H1 (cell line): ENCODE results near the gene KLK12. TPM values are rescaled to one million over a fixed set of nuclear protein-coding genes. Genes with fewer than 3 reads are reported as not detected.

Source experiments
- CTCF ChIA-PET: fragments of 300-600 bp; sonication (Branson Sonifier 250); formaldehyde crosslinking; loops from one replicate; lab custom pipeline; 2021; ENCODE audit not compliant: partially characterized antibody; lab: Charles Lee
- POLR2A ChIA-PET: fragments of 300-600 bp; sonication (Branson Sonifier 250); formaldehyde crosslinking; loops from one replicate; lab custom pipeline; 2021; ENCODE audit warnings: inconsistent platforms; ENCODE audit not compliant: partially characterized antibody; lab: Charles Lee
- DNase-seq, 2 experiments: peaks; one replicate each; pipeline versions ENCODE4 v3.0.0 to v3.0.0-alpha.2; 2010 to 2022; ENCODE audit warnings: low spot score in 2 of 2, low read depth in 1 of 2, mixed read lengths in 1 of 2
- FAIRE-seq: peaks from 2 replicates; lab custom pipeline; 2011; peaks lifted over from hg19 to GRCh38; lab: Jason Lieb, UNC
- H2AFZ ChIP-seq: 2 replicates; pipeline ENCODE4 v1.8.1; 2012; ENCODE audit warnings: low read length, inconsistent platforms
- H2AK5ac ChIP-seq: 2 replicates; pipeline ENCODE4 v1.6.1; 2013; ENCODE audit warnings: low read depth, low read length
- H2BK120ac ChIP-seq: replicated peaks from 2 replicates; pipeline ENCODE3; 2013; ENCODE audit warnings: low read depth, low read length, inconsistent platforms
- H2BK12ac ChIP-seq: 2 replicates; pipeline ENCODE4 v1.6.1; 2013; ENCODE audit warnings: low read depth, low read length
- H2BK15ac ChIP-seq: 2 replicates; pipeline ENCODE4 v1.6.1; 2013; ENCODE audit warnings: low read length
- H2BK20ac ChIP-seq: 2 replicates; pipeline ENCODE4 v1.6.1; 2013; ENCODE audit warnings: low read length
- H2BK5ac ChIP-seq: 2 replicates; pipeline ENCODE4 v1.6.1; 2013; ENCODE audit warnings: low read depth, low read length
- H3K14ac ChIP-seq: 2 replicates; pipeline ENCODE4 v1.6.1; 2013; ENCODE audit warnings: inconsistent platforms; ENCODE audit not compliant: insufficient read length
- H3K18ac ChIP-seq: 2 replicates; pipeline ENCODE4 v1.6.1; 2013; ENCODE audit warnings: low read length; ENCODE audit errors: extremely low read depth
- H3K23ac ChIP-seq: 2 replicates; pipeline ENCODE4 v1.6.1; 2013; ENCODE audit warnings: inconsistent platforms; ENCODE audit not compliant: insufficient read length
- H3K23me2 ChIP-seq: 2 replicates; pipeline ENCODE4 v1.6.1; 2013; ENCODE audit warnings: low read depth, low read length
- H3K27ac ChIP-seq: 2 replicates; pipeline ENCODE4 v1.6.1; 2011; ENCODE audit warnings: low read depth, low read length, inconsistent platforms
- H3K27me3 ChIP-seq, 4 experiments: replicated peaks in 1 of 4; 1 replicate in 1 of 4; 2 replicates in 3 of 4; pipeline versions ENCODE4 v1.6.1 to v1.8.1; 2011 to 2013; ENCODE audit warnings: low read length in 3 of 4, mild to moderate bottlenecking in 3 of 4, inconsistent platforms in 2 of 4, mixed read lengths in 2 of 4, moderate library complexity in 1 of 4; ENCODE audit not compliant: control insufficient read depth in 3 of 4, insufficient read depth in 3 of 4; ENCODE audit errors: extremely low read depth in 1 of 4
- H3K36me3 ChIP-seq, 4 experiments: 2 replicates each; pipeline versions ENCODE4 v1.6.1 to v1.8.1; 2011 to 2013; ENCODE audit warnings: mild to moderate bottlenecking in 4 of 4, low read length in 3 of 4, moderate library complexity in 2 of 4, control low read depth in 1 of 4, inconsistent platforms in 1 of 4; ENCODE audit not compliant: insufficient read depth in 4 of 4, control insufficient read depth in 2 of 4
- H3K4ac ChIP-seq: replicated peaks from 2 replicates; pipeline ENCODE3; 2013; ENCODE audit warnings: low read length, low read depth, mixed read lengths, inconsistent platforms; ENCODE audit not compliant: insufficient read length
- H3K4me1 ChIP-seq, 4 experiments: replicated peaks in 1 of 4; 1 replicate in 1 of 4; 2 replicates in 3 of 4; pipeline versions ENCODE4 v1.6.1 to v1.8.1; 2011 to 2013; ENCODE audit warnings: low read length in 3 of 4, inconsistent platforms in 2 of 4, mixed read lengths in 1 of 4; ENCODE audit not compliant: insufficient read depth in 4 of 4, control insufficient read depth in 3 of 4
- H3K4me2 ChIP-seq, 2 experiments: 2 replicates each; pipeline versions ENCODE4 v1.6.1 to v1.8.1; 2011 to 2013; ENCODE audit warnings: low read depth in 2 of 2, low read length in 2 of 2, control low read depth in 1 of 2, inconsistent platforms in 1 of 2, mild to moderate bottlenecking in 1 of 2; ENCODE audit not compliant: insufficient read depth in 1 of 2
- H3K4me3 ChIP-seq, 4 experiments: fragments of 200-600, 300-600 bp in 1 of 4; sonication (generic), shearing (Covaris generic), sonication (Bioruptor Twin) in 1 of 4; 2 replicates each; pipeline versions ENCODE4 v1.5.1 to v1.8.1; 2011 to 2016; ENCODE audit warnings: low read length in 4 of 4, low read depth in 3 of 4, control low read depth in 2 of 4, inconsistent platforms in 2 of 4, mild to moderate bottlenecking in 2 of 4, mixed read lengths in 1 of 4, moderate library complexity in 1 of 4; ENCODE audit not compliant: insufficient read depth in 2 of 4; ENCODE audit errors: extremely low read depth in 1 of 4
- H3K56ac ChIP-seq: replicated peaks from 2 replicates; pipeline ENCODE3; 2013; ENCODE audit warnings: low read depth, mild to moderate bottlenecking, mixed read lengths, low read length, inconsistent platforms; ENCODE audit not compliant: insufficient read length
- H3K79me1 ChIP-seq: 2 replicates; pipeline ENCODE4 v1.6.1; 2013; ENCODE audit warnings: low read depth, low read length, control low read depth
- H3K79me2 ChIP-seq, 2 experiments: 2 replicates each; pipeline versions ENCODE4 v1.6.1 to v1.8.1; 2012 to 2013; ENCODE audit warnings: low read length in 2 of 2, mild to moderate bottlenecking in 2 of 2, inconsistent platforms in 1 of 2; ENCODE audit not compliant: insufficient read depth in 2 of 2, control insufficient read depth in 1 of 2
- H3K9ac ChIP-seq, 4 experiments: replicated peaks in 1 of 4; 1 replicate in 1 of 4; 2 replicates in 3 of 4; pipeline versions ENCODE4 v1.6.1 to v1.8.1; 2011 to 2013; ENCODE audit warnings: low read depth in 3 of 4, low read length in 3 of 4, control low read depth in 2 of 4, mild to moderate bottlenecking in 2 of 4, moderate library complexity in 2 of 4, inconsistent platforms in 1 of 4; ENCODE audit errors: extremely low read depth in 1 of 4
- H3K9me3 ChIP-seq, 2 experiments: 2 replicates each; pipeline versions ENCODE4 v1.6.1 to v1.8.1; 2012 to 2013; ENCODE audit warnings: mild to moderate bottlenecking in 2 of 2, moderate library complexity in 2 of 2, control low read depth in 1 of 2, inconsistent platforms in 1 of 2, low read depth in 1 of 2, low read length in 1 of 2, mixed read lengths in 1 of 2; ENCODE audit not compliant: insufficient read depth in 2 of 2
- H4K20me1 ChIP-seq, 2 experiments: replicated peaks in 1 of 2; 2 replicates each; pipeline versions ENCODE3 to v1.8.1; 2011 to 2013; ENCODE audit warnings: inconsistent platforms in 2 of 2, low read length in 2 of 2, mild to moderate bottlenecking in 1 of 2; ENCODE audit not compliant: insufficient read depth in 2 of 2, control insufficient read depth in 1 of 2
- H4K5ac ChIP-seq: 2 replicates; pipeline ENCODE4 v1.6.1; 2013; ENCODE audit warnings: low read length, low read depth, mixed read lengths, inconsistent platforms; ENCODE audit not compliant: insufficient read length
- H4K8ac ChIP-seq: 2 replicates; pipeline ENCODE4 v1.8.0; 2013; ENCODE audit warnings: mild to moderate bottlenecking, moderate library complexity, low read length, inconsistent platforms; ENCODE audit not compliant: insufficient read depth; ENCODE audit errors: extremely low read depth
- H4K91ac ChIP-seq: replicated peaks from 2 replicates; pipeline ENCODE3; 2013; ENCODE audit warnings: low read length, mixed read lengths, inconsistent platforms; ENCODE audit not compliant: insufficient read length
- ATF3 ChIP-seq: IDR thresholded peaks from 2 replicates; pipeline ENCODE4 v1.6.1; 2011; ENCODE audit warnings: low read depth, mild to moderate bottlenecking, low read length; ENCODE audit not compliant: insufficient read depth
- CHD1 ChIP-seq: IDR thresholded peaks from 2 replicates; pipeline ENCODE4 v1.6.1; 2012; ENCODE audit warnings: low read depth, low read length, improper control_type of control experiment
- E2F6 ChIP-seq: IDR thresholded peaks from 2 replicates; pipeline ENCODE4 v1.6.1; 2012; ENCODE audit warnings: inconsistent platforms
- JUND ChIP-seq: IDR thresholded peaks from 2 replicates; pipeline ENCODE4 v1.6.1; 2011; ENCODE audit warnings: mild to moderate bottlenecking, improper control_type of control experiment, low read length
- KDM1A ChIP-seq: fragments of 200-600, 300-600 bp; sonication (generic); IDR thresholded peaks from 2 replicates; pipeline ENCODE4 v1.7.1; 2016; ENCODE audit warnings: mild to moderate bottlenecking, low read length, borderline replicate concordance
- KDM5A ChIP-seq: fragments of 200-600 bp; IDR thresholded peaks from 2 replicates; pipeline ENCODE4 v1.7.1; 2012; ENCODE audit warnings: mild to moderate bottlenecking, low read length, inconsistent platforms, mixed read lengths
- MAFK ChIP-seq: IDR thresholded peaks from 2 replicates; pipeline ENCODE4 v1.6.1; 2012; ENCODE audit warnings: low read depth, mild to moderate bottlenecking, improper control_type of control experiment, low read length
- NANOG ChIP-seq: IDR thresholded peaks from 2 replicates; pipeline ENCODE4 v1.6.1; 2011; ENCODE audit warnings: low read length, low read depth, mild to moderate bottlenecking, inconsistent platforms; ENCODE audit not compliant: insufficient read depth, poor library complexity, severe bottlenecking
- POLR2AphosphoS5 ChIP-seq: IDR thresholded peaks from 2 replicates; pipeline ENCODE4 v1.6.1; 2011; ENCODE audit warnings: low read depth, low read length
- SP1 ChIP-seq: IDR thresholded peaks from 2 replicates; pipeline ENCODE4 v1.6.1; 2011; ENCODE audit warnings: low read depth, low read length
- SUZ12 ChIP-seq: fragments of 200-600 bp; sonication (generic); IDR thresholded peaks from 2 replicates; pipeline ENCODE4 v1.6.1; 2012; ENCODE audit warnings: mild to moderate bottlenecking, inconsistent platforms, low read length, moderate library complexity, mixed read lengths
- TAF7 ChIP-seq: optimal IDR thresholded peaks from 2 replicates; pipeline ENCODE3; 2011; ENCODE audit warnings: low read depth, mild to moderate bottlenecking, inconsistent platforms, low read length, moderate library complexity, borderline replicate concordance
- TBP ChIP-seq: IDR thresholded peaks from 2 replicates; pipeline ENCODE4 v1.6.1; 2011; ENCODE audit warnings: low read depth, low read length, improper control_type of control experiment
- TCF12 ChIP-seq: IDR thresholded peaks from 2 replicates; pipeline ENCODE4 v1.6.1; 2011; ENCODE audit warnings: low read depth, mild to moderate bottlenecking, low read length
- WGBS, 2 experiments: shearing (Covaris generic) in 1 of 2; methylation state at CpG; one replicate each; pipeline versions ENCODE4 v1.1.6 to v1.1.7; 2013 to 2015; ENCODE audit warnings: low lambda C conversion rate in 2 of 2, mixed read lengths in 2 of 2, inconsistent platforms in 1 of 2, low coverage in 1 of 2, missing lambda C conversion rate in 1 of 2; ENCODE audit not compliant: insufficient replicate concordance in 2 of 2, insufficient coverage in 1 of 2, insufficient read length in 1 of 2; ENCODE audit errors: extremely low coverage in 1 of 2, missing lambda C conversion rate in 1 of 2; 5-methylcytosine and 5-hydroxymethylcytosine counted together
- polyA plus RNA-seq, 7 experiments: library from polyadenylated mRNA; depleted of rRNA in 3 of 7; stranded (reverse) in 5 of 7; unstranded in 2 of 7; fragments of >200 nt in 5 of 7; fragments of 200-250 nt in 2 of 7; gene quantifications; 1 replicate in 5 of 7; 2 replicates in 1 of 7; 4 replicates in 1 of 7; pipeline versions ENCODE4 v1.2.1 to v1.2.3, GENCODE V29; 2011 to 2013; ENCODE audit warnings: missing spikeins in 2 of 7, mixed read lengths in 2 of 7
- total RNA-seq: library from RNA; stranded (reverse); fragmentation: NEBNext Ultra II Directional; extraction: Animal tissue kit (Norgen Biotek cat#: 25700); gene quantifications from 2 replicates; pipeline ENCODE4 v1.2.1, GENCODE V29; 2021

KLK12 gene
- total and polyA plus RNA-seq, 2 of the 8 experiments (the other 6 are each of a cell fraction or from before 2014, with no cell fraction given): 0.24 TPM; not detected in 1

GRCh38 chr19:51084505-51084904 lies 49.7 kb upstream of the KLK12 start:
- 88% methylated on average over 7 of the region's 7 CpGs; no CpG with 5 or more reads in 1 of the 2 experiments for WGBS, 2 experiments
- peaks cover 0 to 4% (median 2%) of the 10 kb centered on the region in 4 experiments; a peak in 2 of 7 replicates for H3K4me1 ChIP-seq
- no peak overlapping the region for H2AK5ac ChIP-seq
- no peak overlapping the region for H3K4ac ChIP-seq
- no peak overlapping the region for H3K9ac ChIP-seq
- TF ChIP-seq SP1 (no peak), NANOG (no peak), E2F6 (no peak), MAFK (no peak), KDM5A (no peak), KDM1A (no peak), TBP (no peak), CHD1 (no peak), POLR2AphosphoS5 (no peak), JUND (no peak), SUZ12 (no peak), ATF3 (no peak), TCF12 (no peak), TAF7 (no peak)
- no peak overlapping the region for H2AFZ ChIP-seq
- no peak overlapping the region for H3K18ac ChIP-seq
- no peaks in the 10 kb centered on the region for H4K20me1 ChIP-seq
- H4K91ac ChIP-seq: no peak overlapping the region
- no peak overlapping the region for H2BK12ac ChIP-seq
- no peak overlapping the region for H3K14ac ChIP-seq
- H3K4me2 ChIP-seq: no peak overlapping the region
- H2BK20ac ChIP-seq: no peak overlapping the region
- ChIA-PET CTCF (interaction anchor here (4.6 kb wide), 1 partner anchor 11 kb away, joined by 21 read pairs; no protein-coding TSS in a partner anchor), POLR2A (no interaction called here)
- H3K79me2 ChIP-seq: no peaks in the 10 kb centered on the region
- no peak overlapping the region for H3K23ac ChIP-seq
- H4K5ac ChIP-seq: no peak overlapping the region
- no peak overlapping the region for H3K4me3 ChIP-seq
- H3K79me1 ChIP-seq: no peaks in the 10 kb centered on the region
- no peaks in the 10 kb centered on the region for H3K23me2 ChIP-seq
- H3K36me3 ChIP-seq: no peaks in the 10 kb centered on the region
- no peak overlapping the region for H2BK120ac ChIP-seq
- no peak overlapping the region for H2BK15ac ChIP-seq
- no peaks in the 10 kb centered on the region for H3K27me3 ChIP-seq
- H3K27ac ChIP-seq: no peak overlapping the region
- no peaks in the 10 kb centered on the region for H3K9me3 ChIP-seq
- no peak overlapping the region for H3K56ac ChIP-seq
- FAIRE-seq (no peak), DNase-seq (no peak)
- H4K8ac ChIP-seq: no peak overlapping the region; the same call in 1 of the 2 replicates
- H2BK5ac ChIP-seq: no peak overlapping the region
